Activated B cell treated with CpG ODN at 0.5 μM for 24 hours (primary cell): Measurements from ENCODE around the gene LGALS9B. TPM values are rescaled to one million over a fixed set of nuclear protein-coding genes. Genes with fewer than 3 reads are reported as not detected.

ENCODE experiments used
- total RNA-seq: library from RNA; stranded (reverse); gene quantifications from 2 replicates; pipeline ENCODE4 v1.2.3, GENCODE V29; 2022

Gene LGALS9B
- total RNA-seq, 1 donor from 2014 or later: not detected

Other genes with a start within 250 kb of the LGALS9B start
- not detected in 2 replicates for gene CDRT15L2, start 112.2 kb upstream of the LGALS9B start, total RNA-seq